RPMI7951 (cell line): ENCODE measurements around the gene TAB2. TPM values are rescaled to one million over a fixed set of nuclear protein-coding genes. Genes with fewer than 3 reads are reported as not detected.

Source experiments
- DNase-seq: peaks from one replicate; pipeline ENCODE4 v3.0.0-alpha.2; 2012; ENCODE audit warnings: low read depth
- total RNA-seq: library from RNA; depleted of rRNA; stranded (reverse); fragments of >200 nt; shearing (Covaris generic); gene quantifications from 2 replicates; pipeline ENCODE4 v1.2.3, GENCODE V29; 2014; rRNA removed

The TAB2 gene
- 32.5 and 46.7 TPM in 2 replicates for total RNA-seq

DNA sequence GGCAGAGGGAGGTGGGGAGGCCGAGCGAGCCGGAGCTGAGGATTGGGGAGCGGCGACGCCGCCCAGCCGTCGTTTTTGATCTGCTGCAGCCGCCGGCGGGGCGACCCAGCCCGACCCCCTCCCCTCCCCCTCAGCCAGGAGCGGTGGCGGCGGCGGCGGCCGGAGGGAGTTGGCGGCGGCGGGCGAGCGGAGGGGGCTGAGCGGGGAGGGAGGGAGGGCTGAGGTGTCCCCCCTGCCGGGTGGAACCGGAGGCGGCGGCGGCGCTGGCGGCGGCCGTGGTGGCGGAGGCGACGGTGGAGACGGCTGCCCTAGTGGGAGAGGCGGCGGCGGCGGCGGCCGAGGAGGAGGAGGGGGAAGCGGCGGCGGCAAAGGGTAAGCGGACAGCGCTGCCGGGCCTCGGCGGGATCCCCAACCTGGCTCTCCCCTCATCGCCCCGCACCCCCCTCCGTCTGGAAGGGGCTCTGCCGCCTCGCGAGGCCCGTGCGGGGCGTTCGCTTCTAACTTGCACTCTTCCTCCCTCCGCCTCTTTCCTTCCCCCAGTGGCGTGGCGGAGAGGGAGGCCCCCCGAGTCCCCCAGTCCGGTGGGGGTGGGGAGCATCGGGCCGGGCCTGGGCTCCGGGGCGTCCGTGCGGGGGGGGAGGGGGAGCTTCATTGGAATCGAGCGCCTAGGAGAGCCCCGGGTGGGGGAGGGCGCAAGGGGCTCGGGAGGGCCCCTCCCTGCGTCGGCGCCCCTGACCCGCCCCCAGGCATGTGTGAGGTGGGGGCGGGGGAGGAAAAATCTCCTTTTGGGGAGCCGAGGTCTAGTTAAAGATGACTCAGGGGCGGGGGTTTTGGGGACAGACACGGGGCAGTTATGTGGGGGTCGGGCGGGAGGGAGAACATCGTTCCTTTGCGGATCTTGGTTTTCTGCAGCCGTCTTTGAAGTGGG lies at the start of gene TAB2:
TAB2 (plus strand) TSS at position 69 of the 928 bp plus-strand sequence. CDS start 52,286 bp downstream, outside the sequence.
- DNase-seq, result peak; percentile 24

- DNase-seq, result no peak
These were observed 49.4 kb upstream of the TAB2 start for GRCh38 chr6:149268146-149268545.

DNA sequence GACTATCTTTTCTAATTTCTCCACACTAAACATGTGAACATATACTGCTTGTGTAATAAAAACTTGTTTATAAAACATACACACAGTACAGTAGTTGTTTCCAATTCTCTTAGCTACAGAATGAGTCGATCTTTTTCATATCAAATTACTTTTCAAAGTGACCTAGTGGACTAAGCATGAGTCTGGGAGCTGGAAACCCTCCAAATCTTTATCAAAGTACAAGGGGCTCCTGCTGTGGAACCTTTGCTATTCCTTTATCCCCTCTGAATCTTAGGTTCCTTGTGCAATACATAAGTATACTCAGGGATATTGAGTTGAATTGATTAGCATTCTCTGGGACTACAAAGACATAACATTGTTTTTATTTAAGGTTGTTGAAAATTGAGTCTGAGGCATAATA lies 48.7 kb upstream of the TAB2 start:
- no peak for DNase-seq

DNA sequence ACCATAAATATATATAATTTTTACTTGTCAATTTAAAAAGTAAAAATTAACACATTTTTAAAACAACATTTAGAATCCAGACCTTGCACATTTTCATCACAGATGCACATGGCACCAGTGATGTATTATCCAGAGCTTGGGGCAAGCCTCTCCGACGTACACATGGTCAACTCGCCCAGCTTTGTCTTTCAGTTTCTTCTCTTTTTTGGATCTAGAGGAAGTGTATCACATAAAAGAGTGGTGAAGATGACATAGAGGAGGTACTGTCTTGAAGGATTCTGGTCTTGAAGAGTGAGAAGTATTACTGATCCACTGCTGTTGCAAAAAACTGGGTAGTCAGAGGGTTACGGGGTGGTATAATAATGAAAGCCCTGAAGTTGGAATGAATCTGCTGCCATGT lies 46.9 kb upstream of the TAB2 start:
- DNase-seq, result no peak

GRCh38 chr6:149271348-149272340 lies 45.9 kb upstream of the TAB2 start:
- no peak for DNase-seq

DNA sequence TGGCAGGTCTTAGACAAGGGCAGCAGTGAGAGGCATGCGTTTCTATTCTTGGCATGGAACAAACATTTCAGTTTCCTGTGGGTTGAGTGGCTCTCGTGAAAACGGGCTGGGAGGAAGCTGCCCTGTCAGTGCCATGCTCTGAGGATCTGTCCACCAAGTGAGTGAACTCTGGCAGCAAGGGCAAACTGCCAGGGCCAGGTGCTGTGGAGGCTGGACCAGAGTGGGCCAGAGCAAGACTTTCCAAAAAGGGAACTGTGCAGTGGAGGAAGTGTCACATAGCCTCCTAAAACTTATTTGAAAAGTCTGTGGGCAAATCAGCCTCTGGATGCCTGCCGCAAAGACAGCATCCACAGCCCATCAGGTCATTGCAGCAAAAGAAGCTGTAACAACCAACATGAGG lies 44.2 kb upstream of the TAB2 start:
- no peak for DNase-seq

GRCh38 chr6:149275621-149276020 lies 41.9 kb upstream of the TAB2 start:
- no peak for DNase-seq

GRCh38 chr6:149277621-149278020 lies 39.9 kb upstream of the TAB2 start:
- no peak for DNase-seq

DNA sequence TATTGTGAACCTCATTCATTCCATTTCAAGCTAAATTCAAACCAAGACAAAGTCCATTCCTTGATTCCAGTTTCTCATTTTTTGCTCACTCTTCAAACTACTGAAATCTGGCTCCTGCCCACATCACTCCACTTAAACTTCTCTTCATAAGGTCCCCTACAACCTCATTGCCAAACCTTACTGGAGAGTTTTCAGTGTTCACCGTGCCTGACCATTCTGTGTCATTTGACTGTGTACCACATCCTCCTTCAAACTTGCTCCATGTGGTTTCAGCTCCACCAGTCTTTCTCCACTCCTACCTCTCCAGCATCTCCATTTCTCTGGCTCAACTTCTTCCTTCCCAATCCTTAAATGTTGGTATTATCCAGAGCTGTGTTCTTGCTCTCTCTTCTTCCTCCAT lies 38.5 kb upstream of the TAB2 start:
- DNase-seq, result no peak

DNA sequence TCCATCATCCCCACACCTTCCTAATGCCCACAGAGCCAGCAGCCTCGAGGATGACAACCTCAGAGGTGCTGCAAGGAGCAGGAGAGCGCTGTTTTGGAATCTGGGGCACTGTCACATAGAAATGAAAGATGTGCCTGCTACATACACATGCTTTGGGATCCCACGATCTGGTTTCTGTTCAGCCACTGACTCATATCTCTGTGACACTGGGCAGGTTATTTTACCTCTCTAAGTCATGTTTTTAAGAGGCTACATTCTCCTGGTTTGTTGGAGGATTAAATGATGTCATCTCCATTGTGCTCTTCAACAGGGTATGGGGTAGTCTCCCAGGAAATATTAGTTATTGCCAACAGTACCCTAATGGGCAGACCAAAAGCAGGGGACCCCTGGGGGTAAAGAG lies 32.6 kb upstream of the TAB2 start:
- no peak for DNase-seq

DNA sequence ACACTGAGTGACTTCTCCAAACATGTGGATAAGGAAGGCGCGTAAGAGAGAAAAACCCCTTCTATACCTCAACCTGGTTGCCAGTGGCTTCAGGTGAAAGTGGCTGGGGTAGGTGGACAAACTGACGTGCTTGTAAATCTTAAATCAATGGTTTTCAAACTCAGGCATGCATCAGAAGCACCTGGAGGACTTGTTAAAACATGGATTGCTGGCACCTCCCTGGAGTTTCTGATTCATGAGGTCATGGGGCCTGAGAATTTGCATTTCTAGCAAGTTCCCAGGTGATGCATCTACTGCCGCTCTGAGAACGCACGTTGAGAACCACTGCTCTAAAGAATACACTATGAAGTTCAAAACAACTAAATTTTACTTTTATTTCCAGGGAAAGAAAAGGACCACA lies 31.9 kb upstream of the TAB2 start:
- DNase-seq, result no peak

- DNase-seq, result no peak
These were observed 30.6 kb upstream of the TAB2 start for GRCh38 chr6:149286905-149287304.

DNA sequence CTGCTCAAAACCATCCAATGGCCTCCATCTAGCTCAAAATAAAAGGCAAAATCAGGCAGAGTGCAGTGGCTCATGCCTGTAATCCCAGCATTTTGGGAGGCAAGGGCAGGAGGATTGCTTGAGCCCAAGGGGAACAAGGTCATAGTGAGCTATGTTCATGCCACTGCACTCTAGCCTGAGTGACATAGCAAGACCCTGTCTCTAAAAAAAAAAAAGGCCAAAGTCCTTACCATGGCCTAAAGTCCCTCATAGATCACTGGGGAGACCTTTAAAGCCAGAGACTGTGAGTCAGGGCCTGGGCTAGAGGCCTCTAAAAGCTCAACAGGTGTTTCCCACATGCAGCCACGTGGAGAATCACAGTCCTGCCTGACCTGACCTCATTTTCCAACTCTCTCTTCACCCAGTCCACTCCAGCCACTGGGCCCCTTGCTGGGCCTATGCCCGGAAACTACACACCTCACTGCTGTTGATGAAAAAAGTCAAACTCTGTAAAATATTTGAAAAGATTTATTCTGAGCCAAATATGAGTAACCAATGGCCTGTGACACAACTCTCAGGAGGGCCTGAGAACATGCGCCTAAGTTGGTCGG lies 28.2 kb upstream of the TAB2 start:
- no peak for DNase-seq

DNA sequence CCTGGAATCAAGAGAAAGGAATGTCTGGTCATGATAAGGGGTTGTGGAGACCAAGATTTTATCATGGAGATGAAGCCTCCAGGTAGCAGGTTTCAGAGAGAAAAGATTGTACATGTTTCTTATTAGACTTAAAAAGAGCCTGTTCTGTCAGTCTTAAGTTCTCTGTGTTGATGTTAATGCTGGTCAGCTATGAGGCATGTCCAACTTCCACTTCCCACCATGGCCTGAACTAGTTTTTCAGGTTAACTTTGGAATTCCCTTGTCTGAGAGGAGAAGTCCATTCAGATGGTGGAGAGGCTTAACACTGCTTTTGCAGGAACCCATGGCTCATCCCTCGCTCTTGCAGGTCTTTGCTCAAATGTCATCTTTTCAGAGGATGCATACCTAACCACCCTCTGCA lies 27.5 kb upstream of the TAB2 start:
- DNase-seq, result no peak

DNA sequence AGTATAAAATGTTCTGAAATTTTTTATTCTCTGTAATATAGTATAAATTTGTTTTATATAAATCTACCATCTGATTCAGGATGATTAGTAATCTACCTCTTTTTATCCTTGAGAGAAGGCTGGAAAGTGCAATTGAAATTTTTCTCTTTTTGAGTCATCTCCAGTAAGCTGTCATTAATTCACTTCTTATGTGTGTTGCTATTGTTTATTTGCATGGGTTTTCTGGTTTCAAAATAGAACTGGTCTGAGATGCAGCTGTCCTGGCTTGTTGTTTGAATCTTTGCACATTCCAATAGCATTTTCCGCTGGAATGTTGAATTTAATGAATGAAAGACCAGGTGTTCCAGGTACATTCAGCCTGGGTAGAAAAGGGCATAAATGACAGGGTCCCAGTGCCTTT lies 24.3 kb upstream of the TAB2 start:
- DNase-seq, result no peak

- DNase-seq, result no peak
These were observed 16.9 kb upstream of the TAB2 start for GRCh38 chr6:149300563-149300962.

DNA sequence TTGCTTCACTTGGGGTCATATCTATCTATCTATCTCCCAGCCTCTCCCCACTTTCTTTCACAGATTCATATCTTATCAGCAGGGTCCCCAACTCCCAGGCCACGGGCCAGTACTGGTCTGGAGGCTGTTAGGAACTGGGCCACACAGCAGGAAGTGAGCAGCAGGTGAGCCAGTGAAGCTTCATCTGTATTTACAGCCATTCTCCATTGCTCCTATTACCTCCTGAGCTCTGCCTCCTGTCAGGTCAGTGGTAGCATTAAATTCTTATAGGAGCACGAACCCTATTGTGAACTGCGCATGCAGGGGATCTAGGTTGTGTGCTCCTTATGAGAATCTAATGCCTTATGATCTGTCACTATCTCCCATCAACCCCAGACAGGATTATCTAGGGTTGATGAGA lies 14.8 kb upstream of the TAB2 start:
- no peak for DNase-seq

DNA sequence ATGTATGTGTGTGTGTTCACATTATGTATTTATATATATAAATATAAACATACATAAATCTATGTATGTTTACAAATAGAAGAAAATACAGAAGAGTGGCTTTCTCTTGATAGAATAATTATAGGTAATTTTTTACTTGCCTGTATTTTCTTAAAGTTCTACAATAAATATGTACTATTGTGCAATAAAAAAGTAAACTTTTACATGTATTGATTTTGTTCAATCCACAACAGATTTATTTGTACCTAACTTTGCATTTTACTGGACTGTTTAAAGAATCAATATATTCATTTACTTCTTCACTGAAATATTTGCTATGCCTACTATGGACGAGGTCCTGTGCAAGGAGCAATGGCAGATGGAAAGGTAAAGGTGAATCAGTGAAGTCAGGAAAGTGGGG lies 14.0 kb upstream of the TAB2 start:
- no peak for DNase-seq

GRCh38 chr6:149305372-149305771 lies 12.1 kb upstream of the TAB2 start:
- DNase-seq, result no peak

DNA sequence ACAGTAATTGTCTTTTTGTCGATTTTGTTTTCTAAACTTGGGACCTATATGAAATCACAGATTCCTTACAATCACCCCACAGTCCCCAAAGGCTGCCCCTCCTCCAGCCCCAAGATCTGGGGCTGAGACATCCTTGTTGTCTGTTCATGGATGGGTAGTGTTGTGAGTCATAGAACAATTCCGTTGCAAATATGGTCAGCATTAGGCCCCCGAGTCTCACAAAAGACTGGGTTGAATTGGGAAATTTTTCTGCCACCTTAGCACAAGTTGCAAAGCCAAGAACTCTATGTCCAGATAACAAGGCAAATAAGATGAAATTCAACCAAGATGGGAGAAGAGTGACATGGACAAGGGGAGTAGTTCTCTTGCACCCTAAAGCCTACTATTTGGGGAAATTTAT lies 10.5 kb upstream of the TAB2 start:
- peak; percentile 79 for DNase-seq

DNA sequence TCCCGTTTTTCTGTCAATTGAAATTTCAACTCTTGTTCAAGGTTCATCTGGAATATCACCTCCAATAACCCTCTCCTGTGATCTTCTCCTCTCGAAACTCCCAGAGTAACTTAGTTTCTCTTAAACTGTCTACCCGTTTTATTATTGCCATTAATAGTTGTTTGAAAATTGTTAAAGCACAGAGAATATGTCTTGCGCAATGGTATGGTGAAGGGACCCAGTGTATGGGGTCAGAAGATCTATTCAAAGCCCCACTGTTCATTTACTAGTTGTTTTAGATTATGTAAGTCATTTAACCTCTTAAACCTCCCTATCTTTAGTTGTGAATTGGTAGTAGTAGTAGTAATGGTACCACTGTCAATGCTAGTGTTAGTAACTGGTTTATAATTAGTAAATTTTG lies 6.2 kb upstream of the TAB2 start:
- no peak for DNase-seq

- DNase-seq, result no peak
These were observed 5.7 kb upstream of the TAB2 start for GRCh38 chr6:149311766-149312165.
